NCI-H748 treated with DMSO at 0.1 percent for 48 hours (cell line): ENCODE results near the gene AZIN2.
"Not testable (repeated sequence)": the region's sequence is repeated elsewhere in the genome, so short reads cannot be mapped to it uniquely, and the experiment has no call there.

ENCODE experiments used
- DNase-seq: peaks from one replicate; lab custom pipeline; 2025; lab: John Stamatoyannopoulos, UW

The AZIN2 gene

GRCh38 chr1:33094971-33095604 is 14.1 kb downstream of the AZIN2 start:
- DNase-seq: peak; percentile 33

- DNase-seq: no peak
Observed at GRCh38 chr1:33096363-33097005, 15.5 kb downstream of the AZIN2 start.

GRCh38 chr1:33097137-33097611 is 16.2 kb downstream of the AZIN2 start:
- no peak for DNase-seq

GRCh38 chr1:33097762-33098161 is 16.8 kb downstream of the AZIN2 start:
- no peak for DNase-seq

- no peak for DNase-seq
Observed at GRCh38 chr1:33098371-33098770, 17.4 kb downstream of the AZIN2 start.

GRCh38 chr1:33099290-33100118 is 18.6 kb downstream of the AZIN2 start:
- DNase-seq: no peak

- DNase-seq: not testable (repeated sequence)
Observed at GRCh38 chr1:33100119-33100415, 19.1 kb downstream of the AZIN2 start.

GRCh38 chr1:33110477-33110876 is 29.5 kb downstream of the AZIN2 start:
- no peak for DNase-seq

GRCh38 chr1:33111965-33112364 is 31.0 kb downstream of the AZIN2 start:
- DNase-seq: no peak

- no peak for DNase-seq
Observed at GRCh38 chr1:33117440-33118085, 36.6 kb downstream of the AZIN2 start.

GRCh38 chr1:33118274-33118673 is 37.3 kb downstream of the AZIN2 start:
- DNase-seq: no peak

- no peak for DNase-seq
Observed at GRCh38 chr1:33119050-33119449, 38.1 kb downstream of the AZIN2 start.

- DNase-seq: no peak
Observed at GRCh38 chr1:33119532-33120217, 38.7 kb downstream of the AZIN2 start.

GRCh38 chr1:33120436-33121231 is 39.7 kb downstream of the AZIN2 start:
- no peak for DNase-seq

- no peak for DNase-seq
Observed at GRCh38 chr1:33121728-33122127, 40.8 kb downstream of the AZIN2 start.

GRCh38 chr1:33122483-33123178 is 41.7 kb downstream of the AZIN2 start:
- DNase-seq: no peak

- no peak for DNase-seq
Observed at GRCh38 chr1:33123266-33123665, 42.3 kb downstream of the AZIN2 start.

- DNase-seq: not testable (repeated sequence)
Observed at GRCh38 chr1:33124647-33125046, 43.7 kb downstream of the AZIN2 start.

GRCh38 chr1:33126411-33127000 is 45.6 kb downstream of the AZIN2 start:
- DNase-seq: no peak
